Stimulated activated naive CD8-positive, alpha-beta T cell treated with anti-CD3 and anti-CD28 coated beads, Interleukin-15, Interleukin-2, amounts not matched to agents 100 ng/mL and 50 ng/mL, for 24 hours (primary cell): ENCODE measurements around the gene ANAPC1.

Experiments used
- H3K27ac Mint-ChIP-seq: one replicate; pipeline ENCODE4 v1.8.0; 2021; ENCODE audit warnings: mild to moderate bottlenecking, mixed read lengths
- H3K27me3 Mint-ChIP-seq: one replicate; pipeline ENCODE4 v1.8.0; 2021; ENCODE audit warnings: mixed read lengths
- H3K36me3 Mint-ChIP-seq: one replicate; pipeline ENCODE4 v1.8.0; 2021; ENCODE audit warnings: low read depth, mixed read lengths
- H3K4me1 Mint-ChIP-seq: one replicate; pipeline ENCODE4 v1.8.0; 2021; ENCODE audit warnings: low read depth, mixed read lengths
- H3K4me3 Mint-ChIP-seq: one replicate; pipeline ENCODE4 v1.8.0; 2021; ENCODE audit warnings: mild to moderate bottlenecking, mixed read lengths
- H3K9me3 Mint-ChIP-seq: one replicate; pipeline ENCODE4 v1.8.0; 2021; ENCODE audit warnings: mixed read lengths

The ANAPC1 gene, protein sequence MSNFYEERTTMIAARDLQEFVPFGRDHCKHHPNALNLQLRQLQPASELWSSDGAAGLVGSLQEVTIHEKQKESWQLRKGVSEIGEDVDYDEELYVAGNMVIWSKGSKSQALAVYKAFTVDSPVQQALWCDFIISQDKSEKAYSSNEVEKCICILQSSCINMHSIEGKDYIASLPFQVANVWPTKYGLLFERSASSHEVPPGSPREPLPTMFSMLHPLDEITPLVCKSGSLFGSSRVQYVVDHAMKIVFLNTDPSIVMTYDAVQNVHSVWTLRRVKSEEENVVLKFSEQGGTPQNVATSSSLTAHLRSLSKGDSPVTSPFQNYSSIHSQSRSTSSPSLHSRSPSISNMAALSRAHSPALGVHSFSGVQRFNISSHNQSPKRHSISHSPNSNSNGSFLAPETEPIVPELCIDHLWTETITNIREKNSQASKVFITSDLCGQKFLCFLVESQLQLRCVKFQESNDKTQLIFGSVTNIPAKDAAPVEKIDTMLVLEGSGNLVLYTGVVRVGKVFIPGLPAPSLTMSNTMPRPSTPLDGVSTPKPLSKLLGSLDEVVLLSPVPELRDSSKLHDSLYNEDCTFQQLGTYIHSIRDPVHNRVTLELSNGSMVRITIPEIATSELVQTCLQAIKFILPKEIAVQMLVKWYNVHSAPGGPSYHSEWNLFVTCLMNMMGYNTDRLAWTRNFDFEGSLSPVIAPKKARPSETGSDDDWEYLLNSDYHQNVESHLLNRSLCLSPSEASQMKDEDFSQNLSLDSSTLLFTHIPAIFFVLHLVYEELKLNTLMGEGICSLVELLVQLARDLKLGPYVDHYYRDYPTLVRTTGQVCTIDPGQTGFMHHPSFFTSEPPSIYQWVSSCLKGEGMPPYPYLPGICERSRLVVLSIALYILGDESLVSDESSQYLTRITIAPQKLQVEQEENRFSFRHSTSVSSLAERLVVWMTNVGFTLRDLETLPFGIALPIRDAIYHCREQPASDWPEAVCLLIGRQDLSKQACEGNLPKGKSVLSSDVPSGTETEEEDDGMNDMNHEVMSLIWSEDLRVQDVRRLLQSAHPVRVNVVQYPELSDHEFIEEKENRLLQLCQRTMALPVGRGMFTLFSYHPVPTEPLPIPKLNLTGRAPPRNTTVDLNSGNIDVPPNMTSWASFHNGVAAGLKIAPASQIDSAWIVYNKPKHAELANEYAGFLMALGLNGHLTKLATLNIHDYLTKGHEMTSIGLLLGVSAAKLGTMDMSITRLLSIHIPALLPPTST (N-terminal part only)

DNA sequence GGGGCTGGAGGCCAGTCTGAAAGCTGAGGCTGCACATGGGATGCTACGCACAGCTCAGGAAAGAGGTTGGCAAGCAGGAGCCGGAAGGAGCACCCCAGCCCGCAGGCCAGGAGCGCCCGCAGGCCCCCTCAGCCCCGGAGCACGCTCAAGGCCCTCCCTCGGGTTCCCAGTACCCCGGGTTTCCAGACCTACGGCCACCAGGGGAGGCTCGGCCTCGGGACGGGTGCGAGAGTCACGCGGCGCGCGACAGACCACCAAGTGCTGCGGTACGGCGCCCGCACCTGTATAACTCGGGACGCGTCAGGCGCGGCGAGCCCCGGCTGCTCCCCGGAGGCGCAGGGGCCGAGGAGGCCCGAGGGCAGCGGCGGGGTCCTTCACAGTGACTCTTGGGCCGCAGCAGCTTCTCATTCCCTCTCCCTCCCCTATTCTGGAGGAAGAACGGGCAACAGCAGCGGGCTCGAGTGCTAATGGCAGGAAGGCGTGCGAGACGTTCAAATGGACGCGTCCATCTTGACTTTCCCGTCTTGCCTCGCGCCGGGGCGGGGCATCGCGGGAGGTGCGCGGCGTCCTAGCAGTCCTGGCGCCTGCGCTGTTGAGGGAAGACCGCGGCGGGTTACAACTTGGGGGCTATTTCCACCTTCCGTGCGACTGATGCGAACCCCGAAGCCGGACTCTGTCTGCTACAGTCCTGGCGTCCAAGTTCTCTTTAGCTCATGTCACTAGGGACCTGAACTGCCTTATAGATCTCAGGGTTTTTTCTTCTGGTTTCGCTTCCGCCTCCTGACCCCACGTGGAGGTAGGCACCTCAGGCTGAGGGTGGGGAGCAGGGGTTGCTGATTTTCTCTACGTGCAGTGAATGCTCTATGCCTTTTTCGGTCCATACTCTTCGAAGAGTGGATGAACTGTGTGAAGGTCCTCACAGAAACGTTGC is at the start of gene ANAPC1:
Gene ANAPC1, minus strand, starts transcription at position 533 of the 931 bp plus-strand sequence. CDS start 3,368 bp downstream, outside the sequence.
- Mint-ChIP-seq H3K4me3 (peak within 1 kb of the TSS; percentile 98), H3K27ac (peak within 1 kb of the TSS; percentile 98), H3K4me1 (peaks cover 27% of the 10 kb centered on the region), H3K27me3 (no peaks in the 10 kb centered on the region), H3K36me3 (peaks cover 14% of the 10 kb centered on the region), H3K9me3 (no peaks in the 10 kb centered on the region)

DNA sequence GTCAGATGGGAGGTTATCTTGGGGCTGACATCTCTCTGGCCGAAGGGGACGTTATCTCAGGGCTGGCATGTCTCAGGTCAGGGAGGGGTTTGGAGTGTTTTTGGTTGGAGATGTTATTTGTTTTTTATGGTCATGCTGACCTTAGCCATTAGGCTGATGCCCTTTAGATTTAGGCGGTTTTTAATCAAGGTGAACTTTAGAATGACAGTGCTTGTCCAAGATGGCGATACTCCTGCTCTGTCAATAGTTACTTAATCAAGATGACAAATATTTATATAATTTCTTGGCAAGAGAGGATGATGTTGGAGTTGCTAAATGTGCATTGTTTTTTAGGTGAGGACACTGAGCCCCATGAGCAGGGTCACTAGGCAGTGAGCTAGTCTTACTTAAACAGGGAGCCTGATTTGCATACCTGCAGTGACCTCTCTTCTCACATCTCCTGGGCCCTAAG is 48.9 kb upstream of the ANAPC1 start:
- no peak overlapping the region for H3K4me3 Mint-ChIP-seq
- H3K27ac Mint-ChIP-seq = no peak overlapping the region
- peaks cover 16% of the 10 kb centered on the region for H3K4me1 Mint-ChIP-seq
- no peaks in the 10 kb centered on the region for H3K36me3 Mint-ChIP-seq
- H3K27me3 Mint-ChIP-seq = peaks cover 20% of the 10 kb centered on the region
- H3K9me3 Mint-ChIP-seq = no peaks in the 10 kb centered on the region

DNA sequence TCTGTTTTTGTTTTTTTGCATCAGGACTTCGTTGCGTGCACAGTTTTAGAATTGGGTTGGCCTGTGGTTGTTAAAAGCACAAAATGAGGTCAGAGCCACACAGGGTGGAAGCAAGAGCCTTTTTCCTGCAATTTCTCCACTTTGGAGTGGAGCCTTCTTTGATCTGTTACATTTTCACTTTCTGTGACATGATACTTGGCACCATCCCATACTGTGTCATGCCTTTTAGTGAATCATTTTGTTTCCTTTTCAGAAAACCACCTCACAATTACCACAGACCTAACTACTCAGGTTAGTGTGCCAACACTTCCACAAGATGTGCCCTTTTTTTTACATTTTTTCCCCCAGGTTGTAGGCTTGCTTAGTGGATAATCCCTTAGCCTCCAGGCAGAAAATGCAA is 46.9 kb upstream of the ANAPC1 start:
- H3K4me3 Mint-ChIP-seq = no peak overlapping the region
- H3K27ac Mint-ChIP-seq = peak overlapping the region; percentile 68
- no peaks in the 10 kb centered on the region for H3K9me3 Mint-ChIP-seq
- H3K36me3 Mint-ChIP-seq = no peaks in the 10 kb centered on the region
- peaks cover 16% of the 10 kb centered on the region for H3K4me1 Mint-ChIP-seq
- H3K27me3 Mint-ChIP-seq = peaks cover 20% of the 10 kb centered on the region

DNA sequence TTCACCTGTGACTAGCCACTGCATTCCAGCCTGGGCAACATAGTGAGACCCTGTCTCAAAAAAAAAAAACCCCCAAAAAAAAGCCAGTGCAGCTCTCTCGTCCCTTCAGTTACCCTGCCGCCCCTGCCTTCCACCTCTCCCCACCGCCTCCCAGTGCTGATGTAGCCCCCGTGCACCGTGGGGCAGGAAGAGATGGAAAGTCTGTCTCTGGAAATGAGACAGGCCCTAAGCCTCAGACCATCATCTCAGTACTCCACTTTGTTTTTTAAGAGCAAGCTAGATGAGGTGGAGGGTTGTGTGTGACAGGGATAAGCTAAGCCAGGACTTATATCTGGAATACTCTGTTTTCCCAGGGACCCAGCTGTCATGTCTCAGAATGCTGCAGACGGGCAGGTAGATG is 46.4 kb upstream of the ANAPC1 start:
- H3K4me1 Mint-ChIP-seq = peaks cover 16% of the 10 kb centered on the region
- H3K27ac Mint-ChIP-seq = peak overlapping the region; percentile 68
- H3K9me3 Mint-ChIP-seq = no peaks in the 10 kb centered on the region
- no peak overlapping the region for H3K4me3 Mint-ChIP-seq
- no peaks in the 10 kb centered on the region for H3K36me3 Mint-ChIP-seq
- peaks cover 20% of the 10 kb centered on the region for H3K27me3 Mint-ChIP-seq

DNA sequence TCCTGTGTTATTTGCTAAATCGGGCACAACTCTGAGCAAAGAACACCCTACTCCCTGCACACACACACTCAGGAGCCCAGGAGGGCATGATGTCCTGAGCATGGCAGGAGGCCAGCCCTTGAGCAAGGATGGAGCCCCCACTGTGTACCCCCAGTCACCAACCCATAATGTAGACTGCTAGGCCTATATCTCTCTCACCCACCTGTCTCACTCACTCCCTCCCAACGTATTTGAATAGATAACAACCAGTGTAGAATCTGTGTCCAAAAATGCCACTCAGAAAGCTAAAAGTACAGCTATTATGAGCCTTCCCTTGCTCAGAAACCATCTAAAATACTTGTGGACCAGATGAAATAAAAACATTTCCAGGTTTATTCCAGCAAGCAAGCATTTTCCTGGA is 43.7 kb upstream of the ANAPC1 start:
- Mint-ChIP-seq H3K36me3 (no peaks in the 10 kb centered on the region), H3K27me3 (peaks cover 12% of the 10 kb centered on the region), H3K27ac (no peak overlapping the region)

DNA sequence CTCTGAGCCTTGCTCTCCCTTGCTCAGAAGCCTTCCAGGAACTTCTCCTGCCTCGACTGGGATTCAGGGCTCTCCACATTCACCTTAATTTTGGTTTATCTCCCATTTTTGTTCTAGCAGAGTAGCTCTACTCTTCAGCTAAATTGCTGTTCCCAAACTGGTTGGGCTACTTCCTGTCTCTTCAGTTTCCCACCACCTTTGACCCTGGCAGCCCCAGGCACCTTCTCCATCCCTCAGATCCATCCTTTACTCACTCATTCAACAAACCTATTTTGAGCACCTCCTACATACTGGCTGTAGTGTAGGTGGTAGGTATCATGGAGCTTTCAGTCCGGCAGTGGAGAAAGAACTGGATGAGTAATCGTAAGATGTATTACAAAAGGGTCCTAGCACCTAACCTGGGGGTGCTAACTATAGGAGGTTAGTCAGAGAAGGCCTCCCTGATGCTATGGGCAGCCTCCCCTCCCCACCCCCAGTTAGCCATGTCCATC is 40.7 kb upstream of the ANAPC1 start:
- no peaks in the 10 kb centered on the region for H3K9me3 Mint-ChIP-seq
- H3K27me3 Mint-ChIP-seq = peaks cover 9% of the 10 kb centered on the region
- no peaks in the 10 kb centered on the region for H3K36me3 Mint-ChIP-seq
- H3K27ac Mint-ChIP-seq = no peak overlapping the region
- H3K4me3 Mint-ChIP-seq = no peak overlapping the region
- no peaks in the 10 kb centered on the region for H3K4me1 Mint-ChIP-seq

More for the DNA sequence above, 43.7 kb upstream of the ANAPC1 start:
- H3K4me1 Mint-ChIP-seq = peaks cover 16% of the 10 kb centered on the region
- no peak overlapping the region for H3K4me3 Mint-ChIP-seq
- no peaks in the 10 kb centered on the region for H3K9me3 Mint-ChIP-seq

DNA sequence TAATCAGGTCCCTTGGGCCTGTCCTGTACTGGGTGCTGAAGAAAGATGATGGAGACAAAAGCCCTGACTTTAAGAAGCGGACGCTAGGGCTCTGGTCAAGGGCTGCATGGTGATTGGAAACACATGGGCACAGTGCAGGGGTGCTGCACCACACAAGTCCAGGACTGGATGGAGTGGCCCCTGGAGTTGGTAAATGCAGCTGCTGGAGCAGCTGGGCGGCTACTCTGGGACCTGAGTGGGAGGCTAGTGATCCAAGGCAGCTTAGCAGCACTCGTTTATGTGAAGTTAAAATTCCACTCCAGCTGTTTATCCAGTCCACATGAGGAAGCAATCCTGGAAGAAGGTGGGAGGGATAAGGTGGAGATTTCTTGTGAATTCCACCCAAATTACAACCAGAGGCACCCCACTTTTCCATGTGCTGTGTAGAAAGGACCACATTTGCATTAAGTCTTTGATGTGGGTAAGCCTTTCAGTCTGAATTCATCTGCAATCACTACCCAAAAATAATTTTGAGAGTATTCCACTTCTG is 39.3 kb upstream of the ANAPC1 start:
- peaks cover 5% of the 10 kb centered on the region for H3K27me3 Mint-ChIP-seq
- no peaks in the 10 kb centered on the region for H3K9me3 Mint-ChIP-seq
- no peaks in the 10 kb centered on the region for H3K36me3 Mint-ChIP-seq
- H3K4me3 Mint-ChIP-seq = no peak overlapping the region
- no peak overlapping the region for H3K27ac Mint-ChIP-seq
- H3K4me1 Mint-ChIP-seq = no peaks in the 10 kb centered on the region

DNA sequence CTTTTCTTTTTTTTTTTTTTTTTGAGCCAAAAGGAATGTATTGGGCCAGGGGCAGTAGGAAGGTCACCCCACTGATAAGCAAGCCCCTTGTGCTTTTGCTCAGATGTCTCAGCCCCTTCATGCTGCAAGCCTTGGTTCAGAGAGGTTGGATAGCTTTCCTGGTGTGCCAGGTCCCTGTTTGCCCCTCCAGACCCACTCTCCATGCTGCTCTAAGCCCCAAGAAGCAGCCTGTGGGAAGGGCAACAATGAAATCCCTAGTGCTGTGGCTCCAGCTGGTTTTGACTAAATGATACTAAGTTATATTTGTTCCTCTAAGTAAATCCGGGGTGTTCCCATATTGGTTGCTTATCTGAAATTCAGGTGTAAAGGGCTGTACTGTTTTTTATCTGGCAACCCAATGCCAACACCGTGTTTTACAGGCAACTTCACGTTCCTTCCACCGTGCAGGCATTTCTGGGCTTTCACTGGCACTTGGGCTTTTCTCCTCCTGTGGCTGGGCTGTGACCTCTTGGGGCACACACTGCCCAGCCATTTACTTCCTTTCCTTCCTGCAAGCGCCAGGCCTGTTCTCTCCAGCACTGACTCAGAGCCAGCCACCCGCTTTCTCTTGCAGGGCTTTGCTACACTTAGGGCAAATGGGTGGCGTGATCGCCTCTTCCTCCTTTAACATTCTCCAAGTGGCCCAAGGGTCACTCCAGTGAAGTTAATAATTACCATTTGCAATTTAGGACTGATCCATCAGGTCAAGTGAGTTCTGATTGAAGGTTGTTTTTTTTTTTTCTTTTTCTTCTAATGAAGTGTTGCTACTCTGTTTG is 36.0 kb upstream of the ANAPC1 start:
- H3K27ac Mint-ChIP-seq = no peak overlapping the region
- H3K4me3 Mint-ChIP-seq = no peak overlapping the region
- peaks cover 5% of the 10 kb centered on the region for H3K27me3 Mint-ChIP-seq
- no peaks in the 10 kb centered on the region for H3K36me3 Mint-ChIP-seq
- no peaks in the 10 kb centered on the region for H3K4me1 Mint-ChIP-seq
- H3K9me3 Mint-ChIP-seq = no peaks in the 10 kb centered on the region

DNA sequence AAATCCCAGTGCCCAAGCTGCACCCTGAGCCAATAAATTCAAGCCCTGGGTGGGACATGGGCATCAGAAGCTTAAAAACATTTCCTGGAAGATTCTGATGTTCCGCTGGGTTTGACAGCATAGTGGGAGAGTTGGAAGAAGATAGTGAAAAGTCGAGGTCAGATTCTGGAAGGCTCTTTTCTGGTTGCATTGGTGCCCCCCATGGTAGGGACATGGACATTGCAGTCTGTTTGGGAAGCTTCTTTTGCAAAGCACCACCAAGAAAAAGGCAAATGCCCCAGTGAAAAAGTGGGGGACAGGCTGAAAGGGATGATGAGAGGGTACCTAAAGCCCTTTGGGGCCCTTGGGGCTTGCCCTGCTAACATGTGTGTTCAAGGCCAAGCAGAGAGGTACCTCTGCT is 35.4 kb upstream of the ANAPC1 start:
- H3K4me1 Mint-ChIP-seq = no peaks in the 10 kb centered on the region
- H3K27me3 Mint-ChIP-seq = peaks cover 2% of the 10 kb centered on the region

DNA sequence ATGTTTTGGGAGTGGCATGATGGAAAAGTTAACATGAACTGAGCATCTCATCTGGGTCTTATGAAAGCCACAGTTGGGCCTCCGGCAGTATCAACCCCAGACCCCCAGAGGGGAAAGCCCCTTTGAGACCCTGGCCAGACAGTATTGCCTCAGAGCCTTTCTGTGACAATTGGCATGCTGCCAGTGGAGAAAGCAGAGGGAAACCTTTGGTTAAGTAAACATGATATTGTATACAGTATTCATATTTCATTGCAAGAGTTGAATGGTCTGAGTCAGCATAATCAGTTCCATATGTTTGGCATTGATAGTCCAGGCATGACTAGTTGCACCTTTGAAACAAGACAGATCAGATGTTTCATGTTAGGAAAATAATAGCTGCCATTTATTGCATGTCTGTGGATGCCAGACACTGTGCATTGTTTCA is 34.4 kb upstream of the ANAPC1 start:
- H3K36me3 Mint-ChIP-seq = no peaks in the 10 kb centered on the region
- H3K4me3 Mint-ChIP-seq = no peak overlapping the region
- no peak overlapping the region for H3K27ac Mint-ChIP-seq
- no peaks in the 10 kb centered on the region for H3K4me1 Mint-ChIP-seq
- no peaks in the 10 kb centered on the region for H3K9me3 Mint-ChIP-seq
- H3K27me3 Mint-ChIP-seq = no peaks in the 10 kb centered on the region

More for the DNA sequence above, 35.4 kb upstream of the ANAPC1 start:
- H3K36me3 Mint-ChIP-seq = no peaks in the 10 kb centered on the region
- no peaks in the 10 kb centered on the region for H3K9me3 Mint-ChIP-seq
- H3K27ac Mint-ChIP-seq = no peak overlapping the region
- H3K4me3 Mint-ChIP-seq = no peak overlapping the region

DNA sequence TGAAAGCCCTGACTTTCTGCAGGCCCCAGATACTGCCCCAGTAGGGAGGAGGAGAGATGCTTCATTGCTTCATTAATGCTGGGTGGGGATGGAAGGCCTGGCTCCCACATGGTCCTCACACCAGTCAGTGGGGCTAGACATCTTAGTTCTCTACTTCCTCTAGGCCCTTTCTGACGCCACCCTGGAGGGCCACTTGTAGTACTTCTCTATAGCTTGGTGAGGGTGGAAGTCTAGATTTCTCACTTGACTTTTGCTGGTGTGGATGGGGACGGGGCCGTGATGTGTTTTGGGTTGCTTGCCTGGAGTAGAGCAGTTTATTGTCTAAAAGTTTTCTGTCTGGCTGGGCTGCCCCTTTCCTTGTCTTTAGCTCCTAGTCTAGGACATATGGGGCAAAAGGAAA is 33.1 kb upstream of the ANAPC1 start:
- Mint-ChIP-seq H3K36me3 (no peaks in the 10 kb centered on the region), H3K27me3 (no peaks in the 10 kb centered on the region), H3K4me1 (no peaks in the 10 kb centered on the region), H3K9me3 (no peaks in the 10 kb centered on the region), H3K4me3 (no peak overlapping the region), H3K27ac (no peak overlapping the region)

DNA sequence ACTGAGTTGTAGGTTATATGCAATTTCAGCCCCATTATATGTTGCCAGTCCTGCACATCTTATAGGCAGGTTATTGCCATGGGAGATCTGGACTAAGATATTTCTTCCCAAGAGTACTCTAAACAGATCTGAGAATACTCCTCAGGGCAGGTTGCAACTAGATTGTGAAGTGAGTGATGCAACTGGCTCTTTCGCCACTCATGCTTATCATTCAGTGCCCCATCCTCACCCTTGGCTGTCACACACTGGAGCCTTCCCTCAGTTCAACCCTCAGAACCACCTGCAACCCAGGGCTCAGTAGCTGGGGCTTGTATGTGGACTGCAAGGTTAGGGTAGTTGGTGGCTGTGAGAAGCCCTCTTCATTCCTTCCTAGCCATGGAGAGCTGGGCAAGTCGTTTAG is 28.6 kb upstream of the ANAPC1 start:
- H3K27me3 Mint-ChIP-seq = no peaks in the 10 kb centered on the region
- H3K36me3 Mint-ChIP-seq = no peaks in the 10 kb centered on the region
- no peaks in the 10 kb centered on the region for H3K4me1 Mint-ChIP-seq
- H3K9me3 Mint-ChIP-seq = no peaks in the 10 kb centered on the region
- no peak overlapping the region for H3K27ac Mint-ChIP-seq
- no peak overlapping the region for H3K4me3 Mint-ChIP-seq
